Activated CD4-positive, alpha-beta memory T cell treated with anti-CD3 and anti-CD28 coated beads for 36 hours (primary cell): ENCODE results near the gene THADA. TPM values are rescaled to one million over a fixed set of nuclear protein-coding genes. Genes with fewer than 3 reads are reported as not detected.

Experiments used
- CTCF ChIA-PET: fragments of 350-600 bp; sonication (Branson Sonifier 250); formaldehyde crosslinking; loops from one replicate; lab custom pipeline; 2021; ENCODE audit warnings: antibody characterized with exemption, inconsistent platforms; lab: Charles Lee
- POLR2A ChIA-PET: fragments of 350-600 bp; sonication (Branson Sonifier 250); formaldehyde crosslinking; loops from one replicate; lab custom pipeline; 2021; ENCODE audit warnings: antibody characterized with exemption; lab: Charles Lee
- DNase-seq: peaks from one replicate; pipeline ENCODE4 v3.0.0-alpha.2; 2020
- H3K27ac Mint-ChIP-seq: one replicate; pipeline ENCODE4 v1.8.0; 2021; ENCODE audit warnings: mixed read lengths
- H3K27me3 Mint-ChIP-seq: one replicate; pipeline ENCODE4 v1.8.0; 2021; ENCODE audit warnings: mixed read lengths
- H3K36me3 Mint-ChIP-seq: one replicate; pipeline ENCODE4 v1.8.0; 2021; ENCODE audit warnings: mixed read lengths
- H3K4me1 Mint-ChIP-seq: one replicate; pipeline ENCODE4 v1.8.0; 2021; ENCODE audit warnings: low read depth, mixed read lengths
- H3K4me3 Mint-ChIP-seq: one replicate; pipeline ENCODE4 v1.8.0; 2021; ENCODE audit warnings: mild to moderate bottlenecking, mixed read lengths
- H3K9me3 Mint-ChIP-seq: one replicate; pipeline ENCODE4 v1.8.0; 2021; ENCODE audit warnings: mixed read lengths
- intact Hi-C: fragments of 100-400 bp; cut with micrococcal nuclease; formaldehyde crosslinking; loops from one replicate; pipeline ENCODE4 v1.15.1; 2023
- total RNA-seq, 2 experiments: library from RNA; stranded (reverse); gene quantifications; one replicate each; pipeline ENCODE4 v1.2.3, GENCODE V29; 2021

THADA gene
- total RNA-seq, 2 experiments from 2014 or later: 39.0 to 46.6 TPM

- no peaks in the 10 kb centered on the region for H3K9me3 Mint-ChIP-seq
- POLR2A ChIA-PET: interaction anchor here (0.5 to 1.1 kb wide), 3 partner anchors 11 to 262 kb away, joined by 3 to 6 read pairs (median 3); partner anchors contain the start of gene ZFP36L2
- peaks cover 3% of the 10 kb centered on the region for H3K36me3 Mint-ChIP-seq
- no peak overlapping the region for H3K27ac Mint-ChIP-seq
- intact Hi-C loops: no loop called here
- peaks cover 39% of the 10 kb centered on the region for H3K4me1 Mint-ChIP-seq
- no peak overlapping the region for H3K4me3 Mint-ChIP-seq
- CTCF ChIA-PET: interaction anchor here (0.9 to 2.0 kb wide), 4 partner anchors 13 to 88 kb away, joined by 4 to 7 read pairs (median 5); no protein-coding TSS in a partner anchor
- no peak for DNase-seq
- no peaks in the 10 kb centered on the region for H3K27me3 Mint-ChIP-seq
Observed at GRCh38 chr2:43215673-43216255, 380.1 kb downstream of the THADA start.

- Mint-ChIP-seq H3K27ac (no peak overlapping the region), H3K4me1 (peaks cover 33% of the 10 kb centered on the region), H3K36me3 (no peaks in the 10 kb centered on the region), H3K4me3 (no peak overlapping the region), H3K9me3 (no peaks in the 10 kb centered on the region), H3K27me3 (no peaks in the 10 kb centered on the region)
- no peak for DNase-seq
- CTCF ChIA-PET: interaction anchor here (0.8 to 2.0 kb wide), 2 partner anchors 15 to 87 kb away, joined by 3 to 5 read pairs; no protein-coding TSS in a partner anchor
- POLR2A ChIA-PET: no interaction called here
- intact Hi-C loops: no loop called here
Observed at GRCh38 chr2:43214253-43214652, 381.6 kb downstream of the THADA start.

- no peaks in the 10 kb centered on the region for H3K9me3 Mint-ChIP-seq
- H3K27ac Mint-ChIP-seq: no peak overlapping the region
- ChIA-PET CTCF (interaction anchor here (0.5 kb wide), 1 partner anchor 65 kb away, joined by 3 read pairs; no protein-coding TSS in a partner anchor), POLR2A (interaction anchor here (0.5 kb wide), 1 partner anchor 172 kb away, joined by 3 read pairs; no protein-coding TSS in a partner anchor)
- intact Hi-C loops: no loop called here
- H3K27me3 Mint-ChIP-seq: no peaks in the 10 kb centered on the region
- no peaks in the 10 kb centered on the region for H3K36me3 Mint-ChIP-seq
- H3K4me3 Mint-ChIP-seq: no peak overlapping the region
- DNase-seq: no peak
- H3K4me1 Mint-ChIP-seq: peaks cover 23% of the 10 kb centered on the region
Observed at GRCh38 chr2:43212931-43213330, 382.9 kb downstream of the THADA start.

- ChIA-PET CTCF (no interaction called here), POLR2A (no interaction called here)
- DNase-seq: no peak
- Mint-ChIP-seq H3K4me3 (no peak overlapping the region), H3K9me3 (no peaks in the 10 kb centered on the region), H3K27me3 (no peaks in the 10 kb centered on the region), H3K27ac (no peak overlapping the region), H3K4me1 (peaks cover 19% of the 10 kb centered on the region), H3K36me3 (no peaks in the 10 kb centered on the region)
- intact Hi-C loops: no loop called here
Observed at GRCh38 chr2:43212216-43212835, 383.5 kb downstream of the THADA start.

- Mint-ChIP-seq H3K27me3 (no peaks in the 10 kb centered on the region), H3K4me3 (no peak overlapping the region), H3K9me3 (no peaks in the 10 kb centered on the region), H3K36me3 (no peaks in the 10 kb centered on the region), H3K27ac (no peak overlapping the region), H3K4me1 (peaks cover 22% of the 10 kb centered on the region)
- peak; percentile 48 for DNase-seq
- ChIA-PET POLR2A (interaction anchor here (0.7 kb wide), 1 partner anchor 10 kb away, joined by 3 read pairs; no protein-coding TSS in a partner anchor), CTCF (interaction anchor here (1.0 kb wide), 1 partner anchor 274 kb away, joined by 3 read pairs; no protein-coding TSS in a partner anchor)
- intact Hi-C loops: no loop called here
Observed at GRCh38 chr2:43210467-43211303, 385.2 kb downstream of the THADA start.

GRCh38 chr2:43210125-43210466 lies 385.7 kb downstream of the THADA start:
- Mint-ChIP-seq H3K27ac (no peak overlapping the region), H3K4me3 (no peak overlapping the region), H3K9me3 (no peaks in the 10 kb centered on the region), H3K27me3 (no peaks in the 10 kb centered on the region), H3K36me3 (no peaks in the 10 kb centered on the region), H3K4me1 (peaks cover 22% of the 10 kb centered on the region)
- POLR2A ChIA-PET: no interaction called here
- no peak for DNase-seq
- intact Hi-C loops: no loop called here
- CTCF ChIA-PET: interaction anchor here (1.0 kb wide), 1 partner anchor 275 kb away, joined by 3 read pairs; no protein-coding TSS in a partner anchor

GRCh38 chr2:43209204-43209717 lies 386.6 kb downstream of the THADA start:
- ChIA-PET POLR2A (no interaction called here), CTCF (interaction anchor here (1.0 kb wide), 1 partner anchor 275 kb away, joined by 3 read pairs; no protein-coding TSS in a partner anchor)
- Mint-ChIP-seq H3K36me3 (no peaks in the 10 kb centered on the region), H3K4me1 (peaks cover 22% of the 10 kb centered on the region), H3K9me3 (no peaks in the 10 kb centered on the region), H3K4me3 (no peak overlapping the region), H3K27me3 (no peaks in the 10 kb centered on the region), H3K27ac (no peak overlapping the region)
- no peak for DNase-seq
- intact Hi-C loops: no loop called here

GRCh38 chr2:43207553-43208300 lies 388.1 kb downstream of the THADA start:
- ChIA-PET CTCF (interaction anchor here (0.6 to 1.3 kb wide), 4 partner anchors 27 to 369 kb away, joined by 3 to 5 read pairs (median 3); no protein-coding TSS in a partner anchor), POLR2A (no interaction called here)
- H3K4me3 Mint-ChIP-seq: no peak overlapping the region

GRCh38 chr2:43206602-43207001 lies 389.2 kb downstream of the THADA start:
- no peak overlapping the region for H3K4me3 Mint-ChIP-seq
- no peaks in the 10 kb centered on the region for H3K36me3 Mint-ChIP-seq
- POLR2A ChIA-PET: no interaction called here
- no peaks in the 10 kb centered on the region for H3K27me3 Mint-ChIP-seq
- no peaks in the 10 kb centered on the region for H3K9me3 Mint-ChIP-seq
- intact Hi-C loops: no loop called here
- no peak overlapping the region for H3K27ac Mint-ChIP-seq
- H3K4me1 Mint-ChIP-seq: peaks cover 17% of the 10 kb centered on the region
- CTCF ChIA-PET: interaction anchor here (1.3 kb wide), 1 partner anchor 37 kb away, joined by 5 read pairs; no protein-coding TSS in a partner anchor
- no peak for DNase-seq

More at GRCh38 chr2:43207553-43208300, 388.1 kb downstream of the THADA start:
- no peak overlapping the region for H3K27ac Mint-ChIP-seq
- H3K4me1 Mint-ChIP-seq: peaks cover 18% of the 10 kb centered on the region
- DNase-seq: no peak
- no peaks in the 10 kb centered on the region for H3K9me3 Mint-ChIP-seq
- no peaks in the 10 kb centered on the region for H3K36me3 Mint-ChIP-seq
- intact Hi-C loops: no loop called here
- no peaks in the 10 kb centered on the region for H3K27me3 Mint-ChIP-seq

GRCh38 chr2:43203373-43203772 lies 392.5 kb downstream of the THADA start:
- ChIA-PET CTCF (no interaction called here), POLR2A (no interaction called here)
- Mint-ChIP-seq H3K4me1 (peaks cover 13% of the 10 kb centered on the region), H3K4me3 (no peak overlapping the region), H3K9me3 (no peaks in the 10 kb centered on the region), H3K27ac (no peak overlapping the region), H3K27me3 (no peaks in the 10 kb centered on the region), H3K36me3 (no peaks in the 10 kb centered on the region)
- intact Hi-C loops: no loop called here
- DNase-seq: no peak

GRCh38 chr2:43202289-43202688 lies 393.5 kb downstream of the THADA start:
- intact Hi-C loops: no loop called here
- Mint-ChIP-seq H3K9me3 (no peaks in the 10 kb centered on the region), H3K27ac (no peak overlapping the region), H3K4me3 (no peak overlapping the region), H3K4me1 (peaks cover 16% of the 10 kb centered on the region), H3K36me3 (no peaks in the 10 kb centered on the region), H3K27me3 (no peaks in the 10 kb centered on the region)
- ChIA-PET POLR2A (no interaction called here), CTCF (interaction anchor here (0.8 to 1.8 kb wide), 3 partner anchors 10 to 73 kb away, joined by 3 to 5 read pairs (median 3); no protein-coding TSS in a partner anchor)
- DNase-seq: no peak
